ENCODE results near the gene SDK1.

Gene SDK1

GRCh38 chr7:4067476-4067760 is 766.4 kb downstream of the SDK1 start:
- DNase-seq, result no peak

- no peak for DNase-seq
These were observed 766.8 kb downstream of the SDK1 start for GRCh38 chr7:4067874-4068273.

GRCh38 chr7:4068286-4068685 is 767.2 kb downstream of the SDK1 start:
- DNase-seq, result no peak

GRCh38 chr7:4069268-4070095 is 768.4 kb downstream of the SDK1 start:
- DNase-seq, result no peak

- DNase-seq, result no peak
These were observed 769.2 kb downstream of the SDK1 start for GRCh38 chr7:4070214-4070613.

- no peak for DNase-seq
These were observed 770.5 kb downstream of the SDK1 start for GRCh38 chr7:4071370-4072058.

- DNase-seq, result no peak
These were observed 771.3 kb downstream of the SDK1 start for GRCh38 chr7:4072161-4072925.

GRCh38 chr7:4073052-4073451 is 772.0 kb downstream of the SDK1 start:
- no peak for DNase-seq

GRCh38 chr7:4073750-4074149 is 772.7 kb downstream of the SDK1 start:
- no peak for DNase-seq

- no peak for DNase-seq
These were observed 773.4 kb downstream of the SDK1 start for GRCh38 chr7:4074407-4074806.

- DNase-seq, result no peak
These were observed 773.9 kb downstream of the SDK1 start for GRCh38 chr7:4074994-4075393.

- DNase-seq, result no peak
These were observed 775.7 kb downstream of the SDK1 start for GRCh38 chr7:4076701-4077294.

GRCh38 chr7:4077980-4078379 is 776.9 kb downstream of the SDK1 start:
- no peak for DNase-seq

- no peak for DNase-seq
These were observed 777.5 kb downstream of the SDK1 start for GRCh38 chr7:4078580-4078979.

GRCh38 chr7:4079366-4079765 is 778.3 kb downstream of the SDK1 start:
- no peak for DNase-seq

GRCh38 chr7:4079956-4080355 is 778.9 kb downstream of the SDK1 start:
- DNase-seq, result no peak

GRCh38 chr7:4080954-4081353 is 779.9 kb downstream of the SDK1 start:
- DNase-seq, result no peak

GRCh38 chr7:4083513-4083912 is 782.5 kb downstream of the SDK1 start:
- DNase-seq, result no peak

GRCh38 chr7:4084271-4084670 is 783.2 kb downstream of the SDK1 start:
- no peak for DNase-seq

- no peak for DNase-seq
These were observed 785.1 kb downstream of the SDK1 start for GRCh38 chr7:4085937-4086691.

GRCh38 chr7:4086723-4087122 is 785.7 kb downstream of the SDK1 start:
- DNase-seq, result no peak

- no peak for DNase-seq
These were observed 790.7 kb downstream of the SDK1 start for GRCh38 chr7:4091767-4092166.

GRCh38 chr7:4093035-4093434 is 792.0 kb downstream of the SDK1 start:
- no peak for DNase-seq

Data from stimulated activated CD4-positive, alpha-beta T cell treated with anti-CD3 and anti-CD28 coated beads, Interleukin-4, amount 100 ng/mL, for 4 hours (primary cell).